Measurements from ENCODE around the gene IGFN1.

GRCh38 chr1:201145132-201145531 lies 45.5 kb upstream of the IGFN1 start:
- TF ChIP-seq CTCF (IDR thresholded peaks at IDR 0.05) (no peak), POLR2A (IDR thresholded peaks at IDR 0.05) (no peak)
